Calu3 (cell line): ENCODE results near the gene DDX43. TPM values are rescaled to one million over a fixed set of nuclear protein-coding genes. Genes with fewer than 3 reads are reported as not detected.

Experiments used
- BruUV-seq: library from RNA; stranded (reverse); fragments of 400-500 nt; replicated peaks from 2 replicates; lab custom pipeline; 2021; lab: Mats Ljungman, UMichigan
- CTCF ChIA-PET: fragments of 300-600 bp; sonication (Branson Sonifier 250); formaldehyde crosslinking; loops from one replicate; lab custom pipeline; 2022; ENCODE audit warnings: antibody characterized with exemption; lab: Charles Lee
- DNase-seq: peaks from one replicate; pipeline ENCODE4 v3.0.0; 2022
- H3K27ac Mint-ChIP-seq: one replicate; pipeline ENCODE4 v1.8.0; 2022; ENCODE audit warnings: mixed read lengths; ENCODE audit not compliant: unreplicated experiment
- H3K27me3 Mint-ChIP-seq: one replicate; pipeline ENCODE4 v1.8.0; 2022; ENCODE audit warnings: mixed read lengths; ENCODE audit not compliant: unreplicated experiment
- H3K36me3 Mint-ChIP-seq: one replicate; pipeline ENCODE4 v1.8.0; 2022; ENCODE audit warnings: mild to moderate bottlenecking, moderate library complexity, mixed read lengths; ENCODE audit not compliant: insufficient read depth, unreplicated experiment
- H3K4me1 Mint-ChIP-seq: one replicate; pipeline ENCODE4 v1.8.0; 2022; ENCODE audit warnings: mild to moderate bottlenecking, low read depth, mixed read lengths; ENCODE audit not compliant: unreplicated experiment
- H3K4me3 Mint-ChIP-seq: one replicate; pipeline ENCODE4 v1.8.0; 2022; ENCODE audit warnings: mild to moderate bottlenecking, low read depth, moderate library complexity, mixed read lengths; ENCODE audit not compliant: unreplicated experiment
- H3K9me3 Mint-ChIP-seq: one replicate; pipeline ENCODE4 v1.8.0; 2022; ENCODE audit warnings: low read depth, mixed read lengths; ENCODE audit not compliant: unreplicated experiment
- intact Hi-C: fragments of 100-400 bp; cut with micrococcal nuclease; formaldehyde crosslinking; loops from one replicate; pipeline ENCODE4 v1.10.0; 2022; ENCODE audit not compliant: unreplicated experiment
- total RNA-seq: library from RNA; stranded (reverse); gene quantifications from 2 replicates; pipeline ENCODE4 v1.2.3, GENCODE V29; 2022
- TF ChIP-seq, protein P1 (sequence below): fragments of 200-600 bp; IDR thresholded peaks from one replicate; pipeline ENCODE4 v1.8.0; 2022; ENCODE audit warnings: antibody characterized with exemption; ENCODE audit not compliant: unreplicated experiment

The DDX43 gene
- total RNA-seq, 1 experiment from 2014 or later = 13.4 TPM

DNA sequence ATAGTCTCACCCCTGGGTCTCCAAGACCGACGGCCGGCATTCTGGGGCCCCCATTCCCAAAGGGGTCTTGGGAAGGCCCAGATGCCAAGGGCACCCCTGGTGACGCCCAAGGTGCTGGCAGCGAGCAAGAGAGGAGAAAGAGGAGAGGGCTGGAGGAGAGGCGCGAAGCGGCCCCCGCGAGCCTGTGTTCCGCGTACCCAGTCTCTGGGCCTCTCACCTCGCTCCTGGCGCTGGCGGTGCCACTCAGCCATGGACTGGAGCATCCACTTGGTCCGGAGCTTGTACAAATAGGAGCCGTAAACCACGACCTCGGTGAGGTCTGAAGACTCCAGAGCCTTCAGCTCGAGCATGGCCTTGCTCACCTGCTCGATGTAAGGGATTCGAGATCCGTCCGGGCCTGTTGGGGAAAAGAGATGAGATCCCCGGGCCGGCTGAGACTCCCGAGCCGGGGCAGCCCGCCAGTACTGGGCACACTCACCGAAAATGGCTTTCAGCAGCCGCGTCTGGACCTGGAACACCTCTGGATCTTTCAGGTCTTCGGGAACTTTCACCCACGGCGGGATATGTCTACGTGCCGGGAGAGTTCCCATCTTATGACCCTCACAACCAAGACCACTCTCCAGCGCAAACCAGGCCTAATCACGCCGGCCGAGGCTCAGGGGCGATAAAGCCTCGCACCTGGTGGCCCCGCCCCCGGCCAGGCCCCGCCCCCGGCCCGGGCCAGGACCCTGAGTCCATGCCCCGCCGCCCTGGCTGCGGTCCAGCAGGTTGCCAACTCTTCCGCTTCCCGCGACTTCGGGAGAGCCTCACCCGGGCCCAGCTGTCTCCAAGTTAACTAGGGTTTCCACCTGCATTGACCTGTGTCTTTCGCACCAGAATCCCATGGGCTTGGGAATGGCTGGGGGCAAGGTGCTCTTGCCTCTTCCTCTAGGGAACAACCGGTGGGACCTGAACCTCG, 40.7 kb upstream of the DDX43 start, which contains the start of gene DPPA5:
DPPA5 (minus strand) TSS at position 641 of the 958 bp plus-strand sequence; CDS start at position 590, 51 bp downstream.
- TF ChIP-seq, protein P1, sequence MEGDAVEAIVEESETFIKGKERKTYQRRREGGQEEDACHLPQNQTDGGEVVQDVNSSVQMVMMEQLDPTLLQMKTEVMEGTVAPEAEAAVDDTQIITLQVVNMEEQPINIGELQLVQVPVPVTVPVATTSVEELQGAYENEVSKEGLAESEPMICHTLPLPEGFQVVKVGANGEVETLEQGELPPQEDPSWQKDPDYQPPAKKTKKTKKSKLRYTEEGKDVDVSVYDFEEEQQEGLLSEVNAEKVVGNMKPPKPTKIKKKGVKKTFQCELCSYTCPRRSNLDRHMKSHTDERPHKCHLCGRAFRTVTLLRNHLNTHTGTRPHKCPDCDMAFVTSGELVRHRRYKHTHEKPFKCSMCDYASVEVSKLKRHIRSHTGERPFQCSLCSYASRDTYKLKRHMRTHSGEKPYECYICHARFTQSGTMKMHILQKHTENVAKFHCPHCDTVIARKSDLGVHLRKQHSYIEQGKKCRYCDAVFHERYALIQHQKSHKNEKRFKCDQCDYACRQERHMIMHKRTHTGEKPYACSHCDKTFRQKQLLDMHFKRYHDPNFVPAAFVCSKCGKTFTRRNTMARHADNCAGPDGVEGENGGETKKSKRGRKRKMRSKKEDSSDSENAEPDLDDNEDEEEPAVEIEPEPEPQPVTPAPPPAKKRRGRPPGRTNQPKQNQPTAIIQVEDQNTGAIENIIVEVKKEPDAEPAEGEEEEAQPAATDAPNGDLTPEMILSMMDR = no peak
- H3K4me1 Mint-ChIP-seq = no peaks in the 10 kb centered on the region
- CTCF ChIA-PET = no interaction called here
- no peaks in the 10 kb centered on the region for H3K9me3 Mint-ChIP-seq
- no peak within 1 kb of the TSS for H3K27ac Mint-ChIP-seq
- no peaks in the 10 kb centered on the region for H3K36me3 Mint-ChIP-seq
- DNase-seq = no peak
- no peaks in the 10 kb centered on the region for H3K27me3 Mint-ChIP-seq
- no TSS peak for BruUV-seq
- intact Hi-C loops = no loop called here
- H3K4me3 Mint-ChIP-seq = no peak within 1 kb of the TSS

DNA sequence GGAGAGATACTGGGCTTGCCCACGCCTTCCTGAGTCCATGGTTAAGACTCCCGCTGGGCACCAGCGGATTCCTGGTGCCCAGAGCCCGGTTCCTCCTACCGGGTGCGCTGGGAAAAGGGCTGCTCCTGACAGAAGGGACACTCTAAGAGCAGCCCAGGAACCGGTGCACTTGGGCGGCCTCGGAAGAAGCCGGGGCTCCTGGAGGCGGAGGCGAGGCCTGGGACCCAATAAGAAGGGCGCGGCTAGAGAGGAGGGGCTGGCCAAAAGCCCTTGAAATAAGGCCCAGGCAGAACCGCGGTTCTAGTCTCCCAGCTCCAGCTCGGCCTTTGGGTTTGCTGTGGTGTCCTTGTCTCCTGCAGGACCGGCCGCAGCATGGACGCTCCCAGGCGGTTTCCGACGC, 32.3 kb upstream of the DDX43 start, which contains the start of gene KHDC3L:
KHDC3L (plus strand) TSS at position 301 of the 400 bp plus-strand sequence; CDS start at position 373, 72 bp downstream.
- DNase-seq = no peak
- no peaks in the 10 kb centered on the region for H3K27me3 Mint-ChIP-seq
- no peak within 1 kb of the TSS for H3K27ac Mint-ChIP-seq
- no peaks in the 10 kb centered on the region for H3K36me3 Mint-ChIP-seq
- CTCF ChIA-PET = no interaction called here
- H3K9me3 Mint-ChIP-seq = no peaks in the 10 kb centered on the region
- no peaks in the 10 kb centered on the region for H3K4me1 Mint-ChIP-seq
- intact Hi-C loops = no loop called here
- no TSS peak for BruUV-seq
- H3K4me3 Mint-ChIP-seq = no peak within 1 kb of the TSS
- TF ChIP-seq, protein P1 = no peak

DNA sequence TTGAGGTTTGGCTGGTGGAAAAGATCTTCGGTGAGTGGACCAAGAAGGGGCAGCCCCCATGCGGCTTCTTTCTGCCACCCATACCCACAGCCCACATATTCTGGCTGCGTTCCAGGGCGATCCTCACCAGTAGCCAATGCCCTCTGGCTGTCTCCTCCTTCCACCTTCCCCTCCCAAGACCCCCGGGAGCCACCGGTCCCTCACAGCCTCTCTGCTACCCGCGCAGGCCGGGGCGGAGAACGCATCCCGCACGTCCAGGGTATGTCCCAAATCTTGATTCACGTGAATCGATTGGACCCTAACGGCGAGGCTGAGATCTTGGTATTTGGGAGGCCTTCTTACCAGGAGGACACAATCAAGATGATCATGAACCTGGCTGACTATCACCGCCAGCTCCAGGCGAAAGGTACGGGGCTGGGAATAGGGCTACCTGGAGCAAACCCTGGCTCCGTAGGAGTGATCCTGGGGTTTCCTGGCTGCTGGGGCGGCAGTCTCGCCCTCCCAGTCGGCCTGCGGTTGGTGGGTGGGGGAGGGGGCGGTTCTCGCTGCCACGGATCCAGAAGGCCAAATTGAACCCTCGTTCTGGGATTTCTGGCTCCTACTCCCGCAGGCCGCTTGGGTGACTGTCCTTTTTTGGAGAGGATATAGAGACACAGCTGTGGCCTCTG, 31.6 kb upstream of the DDX43 start:
- H3K36me3 Mint-ChIP-seq = no peaks in the 10 kb centered on the region
- H3K4me1 Mint-ChIP-seq = no peaks in the 10 kb centered on the region
- TF ChIP-seq, protein P1 = no peak
- H3K9me3 Mint-ChIP-seq = no peaks in the 10 kb centered on the region
- BruUV-seq = no TSS peak
- no peak for DNase-seq
- intact Hi-C loops = no loop called here
- CTCF ChIA-PET = no interaction called here
- H3K27me3 Mint-ChIP-seq = no peaks in the 10 kb centered on the region
- H3K27ac Mint-ChIP-seq = no peak overlapping the region
- H3K4me3 Mint-ChIP-seq = no peak overlapping the region

DNA sequence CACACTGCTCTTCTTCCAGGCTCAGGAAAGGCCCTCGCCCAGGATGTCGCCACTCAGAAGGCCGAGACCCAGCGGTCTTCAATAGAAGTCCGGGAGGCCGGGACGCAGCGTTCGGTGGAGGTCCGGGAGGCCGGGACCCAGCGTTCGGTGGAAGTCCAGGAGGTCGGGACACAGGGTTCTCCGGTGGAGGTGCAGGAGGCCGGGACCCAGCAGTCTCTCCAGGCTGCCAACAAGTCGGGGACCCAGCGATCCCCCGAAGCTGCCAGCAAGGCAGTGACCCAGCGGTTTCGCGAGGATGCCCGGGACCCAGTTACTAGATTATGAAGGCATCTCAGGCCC, 31.1 kb upstream of the DDX43 start:
- intact Hi-C loops = no loop called here
- CTCF ChIA-PET = no interaction called here
- no peaks in the 10 kb centered on the region for H3K9me3 Mint-ChIP-seq
- no peak overlapping the region for H3K4me3 Mint-ChIP-seq
- no peaks in the 10 kb centered on the region for H3K27me3 Mint-ChIP-seq
- DNase-seq = no peak
- no peak overlapping the region for H3K27ac Mint-ChIP-seq
- TF ChIP-seq, protein P1 = no peak
- H3K36me3 Mint-ChIP-seq = no peaks in the 10 kb centered on the region
- no TSS peak for BruUV-seq
- no peaks in the 10 kb centered on the region for H3K4me1 Mint-ChIP-seq
